Parathyroid adenoma (tissue), 2 donors: ENCODE data around the gene UCK1.

Experiments
- H2AFZ ChIP-seq: fragments of 300-600 bp; sonication (generic); one replicate; pipeline ENCODE4 v1.7.0; 2017; ENCODE audit warnings: antibody characterized with exemption, mild to moderate bottlenecking
- H3K27ac ChIP-seq: fragments of 300-600 bp; sonication (generic); one replicate; pipeline ENCODE4 v1.7.0; 2017
- H3K27me3 ChIP-seq: fragments of 300-600 bp; sonication (generic); one replicate; pipeline ENCODE4 v1.7.0; 2017; ENCODE audit warnings: low read length; ENCODE audit not compliant: control insufficient read depth, insufficient read depth
- H3K36me3 ChIP-seq: fragments of 300-600 bp; sonication (generic); one replicate; pipeline ENCODE4 v1.7.0; 2017; ENCODE audit warnings: low read length; ENCODE audit not compliant: control insufficient read depth, insufficient read depth
- H3K4me1 ChIP-seq: fragments of 300-600 bp; sonication (generic); one replicate; pipeline ENCODE4 v1.7.0; 2017; ENCODE audit warnings: control low read depth
- H3K4me2 ChIP-seq: fragments of 300-600 bp; sonication (generic); one replicate; pipeline ENCODE4 v1.7.0; 2017; ENCODE audit warnings: low read length
- H3K4me3 ChIP-seq: fragments of 300-600 bp; sonication (generic); one replicate; pipeline ENCODE4 v1.7.0; 2017; ENCODE audit warnings: low read depth, low read length
- H3K79me2 ChIP-seq: fragments of 300-600 bp; sonication (generic); one replicate; pipeline ENCODE4 v1.7.0; 2017; ENCODE audit warnings: control low read depth
- H3K9ac ChIP-seq: fragments of 300-600 bp; sonication (generic); one replicate; pipeline ENCODE4 v1.7.0; 2017; ENCODE audit warnings: mild to moderate bottlenecking
- H3K9me3 ChIP-seq: fragments of 300-600 bp; sonication (generic); one replicate; pipeline ENCODE4 v1.7.0; 2017; ENCODE audit warnings: low read length; ENCODE audit not compliant: control insufficient read depth
- TF ChIP-seq, protein P1 (sequence below): fragments of 300-600 bp; sonication (generic); IDR thresholded peaks from one replicate; pipeline ENCODE4 v1.7.0; 2017; ENCODE audit warnings: antibody characterized with exemption, mild to moderate bottlenecking
- donor health status: primary hyperparathyroidism.

UCK1 gene

DNA sequence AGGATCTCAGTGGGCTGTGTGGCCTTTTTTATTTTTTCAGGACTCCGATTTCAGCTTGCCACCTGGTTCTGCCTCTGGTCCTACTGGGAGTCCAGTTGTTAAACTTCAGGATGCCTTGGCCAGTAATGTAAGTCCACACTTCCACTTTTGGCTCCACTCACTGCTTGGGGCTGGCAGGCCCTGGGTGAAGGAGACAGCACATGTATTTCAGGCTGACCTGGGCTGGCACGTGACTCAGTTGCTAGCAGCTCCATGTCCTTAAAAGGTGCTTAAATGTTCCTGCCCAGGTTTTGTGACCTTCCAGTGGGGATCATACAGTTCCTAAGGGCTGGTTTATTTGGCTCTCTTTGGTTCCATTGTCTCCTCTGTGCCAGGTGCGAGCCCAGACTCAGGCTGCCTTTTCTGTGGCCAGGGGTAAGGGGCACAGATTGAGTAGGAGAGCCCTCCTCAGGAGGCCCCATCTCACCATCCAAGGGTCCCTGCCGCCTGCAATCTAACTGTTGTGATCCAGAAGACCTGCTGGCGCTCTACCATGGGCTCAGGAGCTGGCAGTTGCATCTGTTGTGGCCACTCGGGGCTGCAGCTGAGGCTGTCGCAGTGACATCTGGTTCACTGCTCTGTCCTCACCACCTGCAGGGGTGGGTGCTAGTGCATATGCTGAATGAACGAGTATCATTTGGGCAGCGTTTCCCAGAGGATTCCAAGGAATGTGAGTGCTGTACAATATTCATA is 47.6 kb downstream of the UCK1 start:
- H3K36me3 ChIP-seq, result no peaks in the 10 kb centered on the region
- no peak overlapping the region for H3K4me2 ChIP-seq
- TF ChIP-seq, protein P1, sequence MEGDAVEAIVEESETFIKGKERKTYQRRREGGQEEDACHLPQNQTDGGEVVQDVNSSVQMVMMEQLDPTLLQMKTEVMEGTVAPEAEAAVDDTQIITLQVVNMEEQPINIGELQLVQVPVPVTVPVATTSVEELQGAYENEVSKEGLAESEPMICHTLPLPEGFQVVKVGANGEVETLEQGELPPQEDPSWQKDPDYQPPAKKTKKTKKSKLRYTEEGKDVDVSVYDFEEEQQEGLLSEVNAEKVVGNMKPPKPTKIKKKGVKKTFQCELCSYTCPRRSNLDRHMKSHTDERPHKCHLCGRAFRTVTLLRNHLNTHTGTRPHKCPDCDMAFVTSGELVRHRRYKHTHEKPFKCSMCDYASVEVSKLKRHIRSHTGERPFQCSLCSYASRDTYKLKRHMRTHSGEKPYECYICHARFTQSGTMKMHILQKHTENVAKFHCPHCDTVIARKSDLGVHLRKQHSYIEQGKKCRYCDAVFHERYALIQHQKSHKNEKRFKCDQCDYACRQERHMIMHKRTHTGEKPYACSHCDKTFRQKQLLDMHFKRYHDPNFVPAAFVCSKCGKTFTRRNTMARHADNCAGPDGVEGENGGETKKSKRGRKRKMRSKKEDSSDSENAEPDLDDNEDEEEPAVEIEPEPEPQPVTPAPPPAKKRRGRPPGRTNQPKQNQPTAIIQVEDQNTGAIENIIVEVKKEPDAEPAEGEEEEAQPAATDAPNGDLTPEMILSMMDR, result no peak
- H3K27me3 ChIP-seq, result no peaks in the 10 kb centered on the region
- H2AFZ ChIP-seq, result no peak overlapping the region
- H3K4me3 ChIP-seq, result no peak overlapping the region
- H3K9me3 ChIP-seq, result no peaks in the 10 kb centered on the region
- no peak overlapping the region for H3K27ac ChIP-seq
- H3K9ac ChIP-seq, result no peak overlapping the region
- peaks cover 2% of the 10 kb centered on the region for H3K79me2 ChIP-seq
- no peaks in the 10 kb centered on the region for H3K4me1 ChIP-seq

DNA sequence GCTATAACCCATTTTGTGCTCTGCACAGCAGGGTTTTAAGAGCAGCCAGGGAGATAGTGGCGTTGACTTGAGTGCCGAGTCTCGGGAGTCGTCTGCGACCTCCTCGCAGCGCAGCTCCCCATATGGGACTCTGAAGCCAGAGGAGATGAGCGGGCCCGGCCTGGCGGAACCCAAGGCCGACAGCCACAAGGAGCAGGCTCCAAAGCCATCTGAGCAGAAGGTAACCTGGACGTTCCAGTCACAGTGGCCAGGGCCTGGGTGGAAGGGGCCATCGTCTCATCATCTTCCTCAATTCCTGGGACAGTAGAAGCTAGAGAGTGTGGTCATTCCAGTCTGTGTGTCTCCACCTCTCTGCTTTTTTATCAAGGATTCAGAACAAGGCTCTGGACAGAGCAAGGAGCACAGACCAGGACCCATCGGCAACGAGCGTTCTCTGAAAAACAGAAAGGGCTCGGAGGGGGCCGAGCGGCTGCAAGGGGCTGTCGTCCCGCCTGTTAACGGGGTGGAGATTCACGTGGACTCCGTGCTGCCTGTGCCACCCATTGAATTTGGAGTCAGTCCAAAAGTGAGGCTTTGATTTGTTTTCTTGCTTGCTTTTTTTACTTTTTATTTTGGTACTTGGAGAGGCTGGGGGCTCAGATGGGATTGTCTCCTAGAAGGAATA is 48.6 kb downstream of the UCK1 start:
- Histone ChIP-seq H3K27ac (no peak overlapping the region), H3K79me2 (peaks cover 5% of the 10 kb centered on the region), H3K36me3 (no peaks in the 10 kb centered on the region), H3K4me1 (no peaks in the 10 kb centered on the region), H3K27me3 (no peaks in the 10 kb centered on the region), H3K9ac (no peak overlapping the region), H2AFZ (no peak overlapping the region), H3K4me2 (no peak overlapping the region), H3K9me3 (no peaks in the 10 kb centered on the region), H3K4me3 (no peak overlapping the region)
- TF ChIP-seq, protein P1, result no peak

DNA sequence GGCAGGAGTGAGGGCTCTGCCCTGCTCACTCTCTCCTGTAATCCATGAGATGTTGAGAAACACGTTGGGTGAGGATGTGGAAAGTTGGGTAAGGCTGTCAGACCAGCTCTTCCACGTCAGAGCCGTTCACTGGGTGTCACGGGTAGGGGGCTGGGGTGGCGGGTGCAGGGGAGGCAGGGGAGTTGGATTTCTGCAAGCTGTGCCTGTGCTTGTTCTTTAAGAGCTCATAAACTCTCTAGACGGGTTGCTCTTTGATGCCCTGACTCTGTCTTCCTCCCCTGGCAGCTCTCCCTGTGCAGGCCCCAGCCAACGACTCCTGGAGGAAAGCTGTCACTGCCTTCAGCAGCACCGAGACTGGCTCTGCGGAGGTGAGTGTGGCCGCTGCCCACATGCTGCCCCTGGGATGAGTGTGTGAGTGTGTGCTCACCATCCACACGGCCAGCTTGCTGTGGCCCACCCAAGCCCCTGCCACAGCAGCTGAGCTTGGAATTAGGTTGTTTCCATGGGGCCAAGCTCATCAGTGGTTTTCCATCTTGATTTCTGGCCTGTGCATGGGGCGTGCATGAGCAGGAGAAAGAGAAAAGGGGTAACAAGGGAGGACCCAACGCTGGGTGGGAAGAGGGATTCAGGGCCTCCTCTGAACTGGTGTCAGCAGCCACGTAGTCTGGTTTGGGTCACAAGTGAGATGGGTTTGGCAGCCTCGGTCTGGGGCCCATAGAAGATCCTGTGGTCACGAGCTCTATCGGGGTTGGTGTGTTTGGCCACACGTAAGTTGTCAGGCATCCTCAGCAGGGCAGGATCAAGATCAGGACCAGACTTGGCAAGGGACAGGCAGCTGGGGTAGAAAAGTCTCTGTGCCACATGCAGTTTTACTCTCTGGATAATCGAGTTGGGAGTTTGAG is 49.4 kb downstream of the UCK1 start:
- H3K27me3 ChIP-seq, result no peaks in the 10 kb centered on the region
- H3K9ac ChIP-seq, result no peak overlapping the region
- TF ChIP-seq, protein P1, result no peak
- no peak overlapping the region for H3K4me2 ChIP-seq
- no peak overlapping the region for H2AFZ ChIP-seq
- peaks cover 5% of the 10 kb centered on the region for H3K79me2 ChIP-seq
- no peaks in the 10 kb centered on the region for H3K36me3 ChIP-seq
- no peak overlapping the region for H3K4me3 ChIP-seq
- no peak overlapping the region for H3K27ac ChIP-seq
- H3K4me1 ChIP-seq, result no peaks in the 10 kb centered on the region
- no peaks in the 10 kb centered on the region for H3K9me3 ChIP-seq

DNA sequence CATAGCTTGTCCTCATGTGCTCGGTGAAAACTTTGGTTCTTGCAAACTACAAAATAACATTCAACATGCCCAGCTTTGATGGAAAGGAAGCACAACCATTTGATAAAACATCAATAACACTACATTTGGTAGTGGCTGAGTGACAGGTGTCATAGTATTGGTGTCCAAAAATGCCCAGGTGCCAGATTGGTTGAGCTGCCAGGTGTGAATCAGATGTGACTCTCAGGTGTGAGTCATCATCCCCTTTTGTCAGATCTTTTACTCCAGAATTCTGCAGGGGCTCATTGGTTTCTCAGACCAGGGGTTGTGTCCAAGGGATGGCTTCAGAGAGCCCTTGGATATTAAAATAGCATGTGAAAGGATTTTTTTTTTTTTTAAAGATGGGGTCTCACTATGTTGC is 50.8 kb downstream of the UCK1 start:
- Histone ChIP-seq H3K27me3 (no peaks in the 10 kb centered on the region), H2AFZ (no peak overlapping the region), H3K36me3 (no peaks in the 10 kb centered on the region), H3K79me2 (peaks cover 5% of the 10 kb centered on the region), H3K4me1 (no peaks in the 10 kb centered on the region), H3K9me3 (no peaks in the 10 kb centered on the region), H3K27ac (no peak overlapping the region), H3K4me2 (no peak overlapping the region), H3K9ac (no peak overlapping the region), H3K4me3 (no peak overlapping the region)
- TF ChIP-seq, protein P1, result no peak
